GM18870 (cell line): ENCODE data around the gene ZWILCH.
"Not testable (repeated sequence)": the region's sequence is repeated elsewhere in the genome, so short reads cannot be mapped to it uniquely, and the experiment has no call there.

Experiments used
- ATAC-seq: cut with Tn5 transposase; IDR thresholded peaks from one replicate; pipeline ENCODE4 v1.9.1; 2021; ENCODE audit warnings: moderate library complexity; ENCODE audit not compliant: unreplicated experiment

ZWILCH gene

GRCh38 chr15:66574596-66574950, 69.4 kb downstream of the ZWILCH start:
- ATAC-seq = no peak

GRCh38 chr15:66578286-66578875, 73.3 kb downstream of the ZWILCH start:
- ATAC-seq = no peak

GRCh38 chr15:66580643-66581042, 75.5 kb downstream of the ZWILCH start:
- no peak for ATAC-seq

- ATAC-seq = no peak
Measured at GRCh38 chr15:66581972-66582537, 76.9 kb downstream of the ZWILCH start.

GRCh38 chr15:66586155-66586976, 81.2 kb downstream of the ZWILCH start:
- ATAC-seq = no peak

GRCh38 chr15:66587020-66587419, 81.9 kb downstream of the ZWILCH start:
- ATAC-seq = no peak

GRCh38 chr15:66587749-66588148, 82.6 kb downstream of the ZWILCH start:
- ATAC-seq = no peak

GRCh38 chr15:66588537-66588936, 83.4 kb downstream of the ZWILCH start:
- no peak for ATAC-seq

- ATAC-seq = no peak
Measured at GRCh38 chr15:66588971-66589370, 83.8 kb downstream of the ZWILCH start.

- not testable (repeated sequence) for ATAC-seq
Measured at GRCh38 chr15:66589429-66589828, 84.3 kb downstream of the ZWILCH start.

GRCh38 chr15:66590435-66590834, 85.3 kb downstream of the ZWILCH start:
- ATAC-seq = no peak

GRCh38 chr15:66591322-66591862, 86.3 kb downstream of the ZWILCH start:
- no peak for ATAC-seq

GRCh38 chr15:66592505-66593218, 87.5 kb downstream of the ZWILCH start:
- no peak for ATAC-seq

GRCh38 chr15:66593219-66593780, 88.2 kb downstream of the ZWILCH start:
- ATAC-seq = no peak

GRCh38 chr15:66594344-66594743, 89.2 kb downstream of the ZWILCH start:
- ATAC-seq = no peak

- ATAC-seq = no peak
Measured at GRCh38 chr15:66594836-66595235, 89.7 kb downstream of the ZWILCH start.

GRCh38 chr15:66595332-66595731, 90.2 kb downstream of the ZWILCH start:
- ATAC-seq = no peak

GRCh38 chr15:66595931-66596545, 90.9 kb downstream of the ZWILCH start:
- ATAC-seq = no peak

GRCh38 chr15:66598095-66598815, 93.1 kb downstream of the ZWILCH start:
- no peak for ATAC-seq
